ENCODE measurements around the gene MYO15B. TPM values are rescaled to one million over a fixed set of nuclear protein-coding genes. Genes with fewer than 3 reads are reported as not detected.

MYO15B gene
- total and polyA plus RNA-seq, 2 donors (not counting 3 experiments of a cell fraction or from before 2014, with no cell fraction given) = 10.2 to 87.8 TPM

DNA sequence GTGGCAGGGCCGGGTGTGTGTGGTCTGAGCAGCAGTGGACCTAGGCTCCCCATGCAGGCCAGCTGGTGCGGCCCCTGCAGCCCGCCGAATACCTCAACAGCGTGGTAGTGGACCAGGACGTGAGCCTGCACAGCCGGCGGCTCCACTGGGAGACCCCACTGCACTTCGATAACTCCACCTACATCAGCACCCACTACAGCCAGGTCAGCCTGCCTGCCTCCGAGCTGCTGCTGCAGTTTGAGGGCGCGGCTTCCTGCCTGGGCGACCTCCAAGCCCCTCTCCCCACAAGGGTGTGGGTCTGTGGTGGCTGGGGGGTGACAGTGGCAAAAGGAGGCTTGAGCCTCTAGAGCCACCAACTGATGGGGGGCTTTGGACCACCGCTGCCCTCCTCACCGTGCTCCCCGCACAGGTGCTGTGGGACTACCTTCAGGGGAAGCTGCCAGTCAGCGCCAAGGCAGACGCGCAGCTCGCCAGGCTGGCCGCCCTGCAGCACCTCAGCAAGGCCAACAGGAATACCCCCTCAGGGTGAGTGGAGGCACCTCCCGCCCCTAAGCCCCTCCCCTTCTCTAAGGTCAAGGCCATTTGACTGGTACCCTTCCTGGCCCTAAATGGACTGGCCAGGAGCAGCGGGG is 37.2 kb downstream of the MYO15B start:
- Histone ChIP-seq H3K27ac (ENCODE audit: insufficient read depth, low read depth, low read length) (no peak overlapping the region), H3K36me3 (ENCODE audit: control insufficient read depth in 2 of 2, extremely low read depth in 1 of 2, insufficient read depth in 2 of 2, low read length in 2 of 2) (no peaks in the 10 kb centered on the region), H4K20me1 (replicated peaks; ENCODE audit: control insufficient read depth, extremely low read depth, insufficient read depth, low read length) (no peaks in the 10 kb centered on the region), H3K9ac (replicated peaks; ENCODE audit: extremely low read depth, insufficient read depth, low read length) (no peak overlapping the region), H3K9me1 (replicated peaks; ENCODE audit: control insufficient read depth, extremely low read depth, insufficient read depth, low read length) (no peaks in the 10 kb centered on the region), H3K4me1 (ENCODE audit: control insufficient read depth, extremely low read depth, insufficient read depth, low read length) (no peaks in the 10 kb centered on the region), H3K4me3 (replicated peaks in 1 of 3; ENCODE audit: insufficient read depth in 1 of 3, low read depth in 1 of 3, low read length in 3 of 3) (no peak overlapping the region), H3K4me2 (ENCODE audit: insufficient read depth, low read length) (no peak overlapping the region), H3K9me3 (replicated peaks; ENCODE audit: control insufficient read depth, insufficient read depth, low read length) (no peaks in the 10 kb centered on the region), H2AFZ (ENCODE audit: low read depth, low read length) (no peak overlapping the region), H3K79me2 (ENCODE audit: control insufficient read depth, insufficient read depth, low read length) (no peaks in the 10 kb centered on the region), H3K27me3 (ENCODE audit: control insufficient read depth in 2 of 2, insufficient read depth in 2 of 2, low read length in 2 of 2) (no peaks in the 10 kb centered on the region)
- no TSS peak for BruUV-seq (replicated peaks)
- ChIA-PET CTCF (interaction anchor here (0.6 to 16.3 kb wide), 12 partner anchors 8 to 129 kb away, joined by 3 to 625 read pairs (median 4); partner anchors contain the start of gene SMIM5), POLR2A (no interaction called here)
- TF ChIP-seq POLR2A (IDR thresholded peaks at IDR 0.05; ENCODE audit: low read depth, low read length) (no peak), GATA2 (IDR thresholded peaks at IDR 0.05; ENCODE audit: insufficient read depth, insufficient read length, low read depth, low read length) (no peak), EZH2 (IDR thresholded peaks at IDR 0.05; ENCODE audit: borderline replicate concordance, low read depth, low read length, severe bottlenecking) (no peak), MYC (IDR thresholded peaks at IDR 0.05; ENCODE audit: low read depth, low read length) (no peak), JUN (IDR thresholded peaks at IDR 0.05; ENCODE audit: borderline replicate concordance, insufficient read depth, insufficient read length, low read depth) (no peak), FOS (IDR thresholded peaks at IDR 0.05; ENCODE audit: borderline replicate concordance, insufficient read depth, low read length) (no peak), POLR2AphosphoS5 (IDR thresholded peaks at IDR 0.05; ENCODE audit: insufficient read depth, low read depth, low read length) (no peak)
- TF ChIP-seq, protein P1, sequence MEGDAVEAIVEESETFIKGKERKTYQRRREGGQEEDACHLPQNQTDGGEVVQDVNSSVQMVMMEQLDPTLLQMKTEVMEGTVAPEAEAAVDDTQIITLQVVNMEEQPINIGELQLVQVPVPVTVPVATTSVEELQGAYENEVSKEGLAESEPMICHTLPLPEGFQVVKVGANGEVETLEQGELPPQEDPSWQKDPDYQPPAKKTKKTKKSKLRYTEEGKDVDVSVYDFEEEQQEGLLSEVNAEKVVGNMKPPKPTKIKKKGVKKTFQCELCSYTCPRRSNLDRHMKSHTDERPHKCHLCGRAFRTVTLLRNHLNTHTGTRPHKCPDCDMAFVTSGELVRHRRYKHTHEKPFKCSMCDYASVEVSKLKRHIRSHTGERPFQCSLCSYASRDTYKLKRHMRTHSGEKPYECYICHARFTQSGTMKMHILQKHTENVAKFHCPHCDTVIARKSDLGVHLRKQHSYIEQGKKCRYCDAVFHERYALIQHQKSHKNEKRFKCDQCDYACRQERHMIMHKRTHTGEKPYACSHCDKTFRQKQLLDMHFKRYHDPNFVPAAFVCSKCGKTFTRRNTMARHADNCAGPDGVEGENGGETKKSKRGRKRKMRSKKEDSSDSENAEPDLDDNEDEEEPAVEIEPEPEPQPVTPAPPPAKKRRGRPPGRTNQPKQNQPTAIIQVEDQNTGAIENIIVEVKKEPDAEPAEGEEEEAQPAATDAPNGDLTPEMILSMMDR (IDR thresholded peaks at IDR 0.05; ENCODE audit: extremely low read depth in 1 of 2, insufficient read depth in 1 of 2, low read depth in 1 of 2, low read length in 2 of 2) = no peak
- TF ChIP-seq, protein P2, sequence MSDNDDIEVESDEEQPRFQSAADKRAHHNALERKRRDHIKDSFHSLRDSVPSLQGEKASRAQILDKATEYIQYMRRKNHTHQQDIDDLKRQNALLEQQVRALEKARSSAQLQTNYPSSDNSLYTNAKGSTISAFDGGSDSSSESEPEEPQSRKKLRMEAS (IDR thresholded peaks at IDR 0.05; ENCODE audit: insufficient read depth, insufficient read length) = no peak
- dilution Hi-C loops (cut with MboI; ENCODE audit: extremely low pct_ligation_motif_present, low sequenced_read_pairs) (no loop called here), intact Hi-C loops (cut with micrococcal nuclease) (no loop called here)
- FAIRE-seq (no peak), DNase-seq (ENCODE audit: low read depth, low spot score) (no peak)
